Stimulated activated CD4-positive, alpha-beta T cell treated with anti-CD3 and anti-CD28 coated beads, Interleukin-15, amount 100 ng/mL, for 1 hour (primary cell): ENCODE measurements around the gene TUBD1.

ENCODE experiments used
- DNase-seq, 2 donors: peaks; one replicate each; pipeline ENCODE4 v3.0.0-alpha.2; 2020; ENCODE audit warnings: low read depth in 1 of 2, low spot score in 1 of 2

The TUBD1 gene

GRCh38 chr17:59826706-59827453 lies 65.9 kb downstream of the TUBD1 start:
- no peak for DNase-seq

- DNase-seq, result no peak
Observed at GRCh38 chr17:59825533-59826322, 67.0 kb downstream of the TUBD1 start.

- DNase-seq, result no peak
Observed at GRCh38 chr17:59815965-59816364, 76.8 kb downstream of the TUBD1 start.

GRCh38 chr17:59814685-59815084 lies 78.1 kb downstream of the TUBD1 start:
- DNase-seq, result no peak

- no peak for DNase-seq
Observed at GRCh38 chr17:59814276-59814675, 78.5 kb downstream of the TUBD1 start.

- DNase-seq, result no peak
Observed at GRCh38 chr17:59812139-59812538, 80.6 kb downstream of the TUBD1 start.

- DNase-seq, result no peak
Observed at GRCh38 chr17:59811209-59811608, 81.5 kb downstream of the TUBD1 start.

GRCh38 chr17:59810894-59811153 lies 81.9 kb downstream of the TUBD1 start:
- no peak for DNase-seq
